CD4-positive, CD25-positive, alpha-beta regulatory T cell (primary cell): ENCODE results near the gene SEMA4D. TPM values are rescaled to one million over a fixed set of nuclear protein-coding genes. Genes with fewer than 3 reads are reported as not detected.

Source experiments
- ATAC-seq, 2 donors: fragments of 150-1000 bp; cut with Tn5 transposase; one replicate each; pipeline ENCODE4 v1.10.0; 2021; ENCODE audit warnings: low read depth in 2 of 2, moderate number of reproducible peaks in 2 of 2, moderate library complexity in 1 of 2
- DNase-seq, 3 donors: peaks; one replicate each; pipeline versions ENCODE4 v3.0.0 to v3.0.0-alpha.2; 2012 to 2022; ENCODE audit warnings: mixed read lengths in 1 of 3
- H3K27ac ChIP-seq: one replicate; pipeline ENCODE4 v1.7.0; 2013; ENCODE audit warnings: mild to moderate bottlenecking, low read length; ENCODE audit not compliant: insufficient read depth, poor library complexity, severe bottlenecking
- H3K27me3 ChIP-seq: one replicate; pipeline ENCODE4 v1.7.0; 2013; ENCODE audit warnings: low read length; ENCODE audit not compliant: control insufficient read depth, insufficient read depth
- H3K36me3 ChIP-seq: one replicate; pipeline ENCODE4 v1.7.0; 2013; ENCODE audit warnings: mild to moderate bottlenecking, low read length, moderate library complexity; ENCODE audit not compliant: control insufficient read depth, insufficient read depth
- H3K4me1 ChIP-seq: 2 replicates; pipeline ENCODE4 v1.7.0; 2013; ENCODE audit warnings: mild to moderate bottlenecking, low read length; ENCODE audit not compliant: insufficient read depth, control insufficient read depth, poor library complexity, severe bottlenecking
- H3K4me3 ChIP-seq: one replicate; pipeline ENCODE4 v1.7.0; 2013; ENCODE audit warnings: low read depth, mild to moderate bottlenecking, low read length, moderate library complexity
- H3K9me3 ChIP-seq, 2 experiments: 1 replicate in 1 of 2; 2 replicates in 1 of 2; pipeline ENCODE4 v1.7.0; 2013; ENCODE audit warnings: low read length in 2 of 2, mild to moderate bottlenecking in 1 of 2, moderate library complexity in 1 of 2; ENCODE audit not compliant: control insufficient read depth in 2 of 2
- H3K27ac Mint-ChIP-seq, 3 donors: one replicate each; pipeline ENCODE4 v1.8.0; 2020 to 2022; ENCODE audit warnings: mild to moderate bottlenecking in 3 of 3, mixed read lengths in 3 of 3, moderate library complexity in 2 of 3
- H3K27me3 Mint-ChIP-seq: one replicate; pipeline ENCODE4 v1.8.0; 2022; ENCODE audit warnings: mild to moderate bottlenecking, mixed read lengths
- H3K36me3 Mint-ChIP-seq: one replicate; pipeline ENCODE4 v1.8.0; 2020; ENCODE audit warnings: mixed read lengths
- H3K4me1 Mint-ChIP-seq, 4 donors: one replicate each; pipeline ENCODE4 v1.8.0; 2020 to 2022; ENCODE audit warnings: mixed read lengths in 4 of 4, mild to moderate bottlenecking in 1 of 4
- H3K4me3 Mint-ChIP-seq, 4 donors: one replicate each; pipeline ENCODE4 v1.8.0; 2020 to 2022; ENCODE audit warnings: mild to moderate bottlenecking in 4 of 4, mixed read lengths in 4 of 4, moderate library complexity in 3 of 4
- H3K9me3 Mint-ChIP-seq, 7 donors: one replicate each; pipeline ENCODE4 v1.8.0; 2020 to 2022; ENCODE audit warnings: mixed read lengths in 7 of 7, mild to moderate bottlenecking in 3 of 7, moderate library complexity in 2 of 7
- polyA plus RNA-seq, 4 donors: library from polyadenylated mRNA; unstranded; fragments of 300-500 nt; fragmentation: Illumina TruSeq; gene quantifications; one replicate each; pipeline ENCODE4 v1.2.3, GENCODE V29; 2021
- total RNA-seq: library from RNA; stranded (reverse); gene quantifications from one replicate; pipeline ENCODE4 v1.2.3, GENCODE V29; 2022

Gene SEMA4D
- total and polyA plus RNA-seq, 5 donors from 2014 or later = 67.5 to 480 (median 90.5) TPM

GRCh38 chr9:89411759-89412158 is 86.2 kb downstream of the SEMA4D start:
- peaks cover 57% of the 10 kb centered on the region for H3K36me3 ChIP-seq

GRCh38 chr9:89410641-89411350 is 87.1 kb downstream of the SEMA4D start:
- H3K36me3 ChIP-seq = peaks cover 55% of the 10 kb centered on the region
- H3K9me3 Mint-ChIP-seq = peaks cover 0 to 5% (median 3%) of the 10 kb centered on the region in 7 donors
- H3K27ac ChIP-seq = peak overlapping the region; percentile 65
- peak in 1 of 3 donors; percentile 56 for DNase-seq
- H3K27me3 Mint-ChIP-seq = no peaks in the 10 kb centered on the region
- H3K4me1 Mint-ChIP-seq = peaks cover 32 to 99% (median 76%) of the 10 kb centered on the region in 4 donors
- H3K4me3 ChIP-seq = peak overlapping the region; percentile 64
- peak overlapping the region; percentile 80 to 91 (median 82) for H3K4me3 Mint-ChIP-seq
- H3K27me3 ChIP-seq = no peaks in the 10 kb centered on the region
- peaks cover 56% of the 10 kb centered on the region for H3K36me3 Mint-ChIP-seq
- no peaks in the 10 kb centered on the region for H3K9me3 ChIP-seq
- peaks cover 88% of the 10 kb centered on the region for H3K4me1 ChIP-seq
- peak overlapping the region; percentile 36 to 93 (median 89) for H3K27ac Mint-ChIP-seq
- peak; percentile 17 to 18 for ATAC-seq

More at GRCh38 chr9:89411759-89412158, 86.2 kb downstream of the SEMA4D start:
- peak overlapping the region in 3 of 4 donors; percentile 9 to 80 (median 44) for H3K4me3 Mint-ChIP-seq
- no peak for ATAC-seq
- peaks cover 33 to 98% (median 75%) of the 10 kb centered on the region in 4 donors for H3K4me1 Mint-ChIP-seq
- H3K4me3 ChIP-seq = no peak overlapping the region
- H3K27ac Mint-ChIP-seq = peak overlapping the region in 2 of 3 donors; percentile 46 to 89
- no peaks in the 10 kb centered on the region for H3K27me3 ChIP-seq
- peaks cover 0 to 5% (median 3%) of the 10 kb centered on the region in 7 donors for H3K9me3 Mint-ChIP-seq
- H3K27me3 Mint-ChIP-seq = no peaks in the 10 kb centered on the region
- no peak for DNase-seq
- H3K27ac ChIP-seq = peak overlapping the region; percentile 65
- H3K4me1 ChIP-seq = peaks cover 88% of the 10 kb centered on the region
- H3K36me3 Mint-ChIP-seq = peaks cover 52% of the 10 kb centered on the region
- no peaks in the 10 kb centered on the region for H3K9me3 ChIP-seq

- no peaks in the 10 kb centered on the region for H3K27me3 ChIP-seq
- DNase-seq (peak in 1 of 3 donors; percentile 37), ATAC-seq (no peak)
- peaks cover 0 to 5% (median 3%) of the 10 kb centered on the region in 7 donors for H3K9me3 Mint-ChIP-seq
- peak overlapping the region; percentile 89 to 93 (median 89) for H3K27ac Mint-ChIP-seq
- peak overlapping the region; percentile 64 for H3K4me3 ChIP-seq
- peaks cover 32 to 99% (median 73%) of the 10 kb centered on the region in 4 donors for H3K4me1 Mint-ChIP-seq
- peaks cover 55% of the 10 kb centered on the region for H3K36me3 ChIP-seq
- peak overlapping the region; percentile 65 for H3K27ac ChIP-seq
- H3K9me3 ChIP-seq = no peaks in the 10 kb centered on the region
- peak overlapping the region; percentile 80 to 91 (median 82) for H3K4me3 Mint-ChIP-seq
- peaks cover 56% of the 10 kb centered on the region for H3K36me3 Mint-ChIP-seq
- no peaks in the 10 kb centered on the region for H3K27me3 Mint-ChIP-seq
- peaks cover 84% of the 10 kb centered on the region for H3K4me1 ChIP-seq
These were observed 87.9 kb downstream of the SEMA4D start for GRCh38 chr9:89410022-89410421.

- H3K4me3 ChIP-seq = peak overlapping the region; percentile 80
- H3K36me3 Mint-ChIP-seq = peaks cover 56% of the 10 kb centered on the region
- H3K27ac ChIP-seq = peak overlapping the region; percentile 65
- H3K4me1 ChIP-seq = peaks cover 78% of the 10 kb centered on the region
- H3K9me3 Mint-ChIP-seq = peaks cover 0 to 5% (median 3%) of the 10 kb centered on the region in 7 donors
- peaks cover 55% of the 10 kb centered on the region for H3K36me3 ChIP-seq
- no peaks in the 10 kb centered on the region for H3K27me3 Mint-ChIP-seq
- H3K9me3 ChIP-seq = no peaks in the 10 kb centered on the region
- H3K27me3 ChIP-seq = no peaks in the 10 kb centered on the region
- peak overlapping the region; percentile 74 to 97 (median 89) for H3K27ac Mint-ChIP-seq
- H3K4me1 Mint-ChIP-seq = peaks cover 32 to 95% (median 70%) of the 10 kb centered on the region in 4 donors
- DNase-seq (no peak), ATAC-seq (no peak)
- peak overlapping the region; percentile 44 to 91 (median 84) for H3K4me3 Mint-ChIP-seq
These were observed 88.4 kb downstream of the SEMA4D start for GRCh38 chr9:89409466-89409865.

GRCh38 chr9:89408628-89409101 is 89.2 kb downstream of the SEMA4D start:
- Mint-ChIP-seq H3K9me3 (peaks cover 0 to 5% (median 3%) of the 10 kb centered on the region in 7 donors), H3K4me3 (peak overlapping the region; percentile 81 to 91 (median 84)), H3K4me1 (peaks cover 32 to 87% (median 67%) of the 10 kb centered on the region in 4 donors), H3K36me3 (peaks cover 49% of the 10 kb centered on the region), H3K27ac (peak overlapping the region; percentile 74 to 97 (median 89)), H3K27me3 (no peaks in the 10 kb centered on the region)
- H3K27me3 ChIP-seq = no peaks in the 10 kb centered on the region
- ATAC-seq (peak; percentile 90 to 96), DNase-seq (peak; percentile 44 to 94 (median 79))
- peak overlapping the region; percentile 65 for H3K27ac ChIP-seq
- peaks cover 74% of the 10 kb centered on the region for H3K4me1 ChIP-seq
- H3K4me3 ChIP-seq = peak overlapping the region; percentile 80
- no peaks in the 10 kb centered on the region for H3K9me3 ChIP-seq
- H3K36me3 ChIP-seq = peaks cover 55% of the 10 kb centered on the region

- peaks cover 63% of the 10 kb centered on the region for H3K4me1 ChIP-seq
- Mint-ChIP-seq H3K27ac (peak overlapping the region; percentile 89 to 99 (median 91)), H3K36me3 (peaks cover 46% of the 10 kb centered on the region), H3K4me3 (peak overlapping the region; percentile 19 to 91 (median 55)), H3K27me3 (no peaks in the 10 kb centered on the region), H3K9me3 (peaks cover 0 to 5% (median 3%) of the 10 kb centered on the region in 7 donors), H3K4me1 (peaks cover 32 to 71% (median 57%) of the 10 kb centered on the region in 4 donors)
- peak overlapping the region; percentile 80 for H3K4me3 ChIP-seq
- DNase-seq (no peak), ATAC-seq (no peak)
- H3K9me3 ChIP-seq = no peaks in the 10 kb centered on the region
- peaks cover 56% of the 10 kb centered on the region for H3K36me3 ChIP-seq
- H3K27me3 ChIP-seq = no peaks in the 10 kb centered on the region
- H3K27ac ChIP-seq = peak overlapping the region; percentile 53
These were observed 90.8 kb downstream of the SEMA4D start for GRCh38 chr9:89407070-89407469.

GRCh38 chr9:89405826-89406225 is 92.1 kb downstream of the SEMA4D start:
- Mint-ChIP-seq H3K27ac (peak overlapping the region; percentile 89 to 99 (median 91)), H3K9me3 (peaks cover 0 to 5% (median 3%) of the 10 kb centered on the region in 7 donors), H3K4me3 (peak overlapping the region in 2 of 4 donors; percentile 39 to 64), H3K4me1 (peaks cover 27 to 65% (median 49%) of the 10 kb centered on the region in 4 donors), H3K36me3 (peaks cover 44% of the 10 kb centered on the region), H3K27me3 (no peaks in the 10 kb centered on the region)
- Histone ChIP-seq H3K4me3 (peak overlapping the region; percentile 13), H3K36me3 (peaks cover 58% of the 10 kb centered on the region), H3K27ac (peak overlapping the region; percentile 53), H3K4me1 (peaks cover 51% of the 10 kb centered on the region), H3K27me3 (no peaks in the 10 kb centered on the region), H3K9me3 (no peaks in the 10 kb centered on the region)
- DNase-seq (peak in 1 of 3 donors; percentile 39), ATAC-seq (no peak)
